Heart right ventricle (tissue), 16 donors: ENCODE data around the gene HMG20A. TPM values are rescaled to one million over a fixed set of nuclear protein-coding genes. Genes with fewer than 3 reads are reported as not detected.
A peak's percentile ranks its signal among the peaks of the same experiment; 100 is the strongest.

Experiments
- ATAC-seq, 8 donors: fragments of 200-7000 bp; cut with Tn5 transposase; one replicate each; pipeline ENCODE4 v1.9.1; 2020; ENCODE audit warnings: mild to moderate bottlenecking in 8 of 8, moderate library complexity in 8 of 8, moderate number of reproducible peaks in 1 of 8
- DNase-seq, 2 donors: peaks; one replicate each; pipeline ENCODE4 v3.0.0-alpha.2; 2020
- H3K27ac ChIP-seq, 10 donors: fragments of 200-600 bp; sonication (generic) in 2 of 10; one replicate each; pipeline versions ENCODE4 v1.5.0 to v1.8.0; 2020 to 2022; ENCODE audit warnings: mild to moderate bottlenecking in 3 of 10
- H3K27me3 ChIP-seq, 7 donors: fragments of 200-600 bp; one replicate each; pipeline ENCODE4 v1.8.0; 2021 to 2022; ENCODE audit warnings: mild to moderate bottlenecking in 2 of 7
- H3K36me3 ChIP-seq, 9 donors: fragments of 200-600 bp; sonication (generic) in 1 of 9; one replicate each; pipeline versions ENCODE4 v1.5.0 to v1.8.0; 2020 to 2022; ENCODE audit warnings: mild to moderate bottlenecking in 2 of 9
- H3K4me1 ChIP-seq, 9 donors: fragments of 200-600 bp; sonication (generic) in 1 of 9; one replicate each; pipeline versions ENCODE4 v1.5.0 to v1.8.0; 2020 to 2022; ENCODE audit warnings: mild to moderate bottlenecking in 4 of 9
- H3K4me3 ChIP-seq, 10 donors: fragments of 200-600 bp; sonication (generic) in 2 of 10; one replicate each; pipeline versions ENCODE4 v1.5.0 to v1.8.0; 2020 to 2022; ENCODE audit warnings: mild to moderate bottlenecking in 7 of 10, moderate library complexity in 2 of 10
- H3K9me3 ChIP-seq, 11 donors: fragments of 200-600 bp in 10 of 11; sonication (generic) in 2 of 11; one replicate each; pipeline versions ENCODE4 v1.5.0 to v1.8.0; 2013 to 2022; ENCODE audit warnings: mild to moderate bottlenecking in 2 of 11, control low read depth in 1 of 11, moderate library complexity in 1 of 11
- WGBS, 2 donors: extraction: QIAGEN DNeasy Blood & Tissue Kit; methylation state at CpG; one replicate each; pipeline ENCODE4 v1.1.7; 2013; ENCODE audit warnings: inconsistent platforms in 1 of 2; 5-methylcytosine and 5-hydroxymethylcytosine counted together
- intact Hi-C, 10 donors: fragments of 100-400 bp; cut with DNase I; formaldehyde crosslinking; loops; one replicate each; pipeline versions ENCODE4 v1.11.1 to v1.14.2; 2022
- polyA plus RNA-seq, 2 donors: library from polyadenylated mRNA; stranded (reverse); fragments of 200-250 nt; gene quantifications; one replicate each; pipeline ENCODE4 v1.2.3, GENCODE V29; 2013
- total RNA-seq, 10 donors: library from RNA; stranded (reverse); fragmentation: NEBNext Ultra II Directional in 3 of 10; extraction: Animal tissue kit (Norgen Biotek cat#: 25700) in 3 of 10; gene quantifications; one replicate each; pipeline versions ENCODE4 v1.2.1 to v1.2.4, GENCODE V29; 2021 to 2023
- TF ChIP-seq, protein P1 (sequence below), 9 donors: fragments of 200-600 bp; sonication (generic) in 2 of 9; IDR thresholded peaks; one replicate each; pipeline versions ENCODE4 v1.5.0 to v1.8.0; 2021 to 2022; ENCODE audit warnings: antibody characterized with exemption in 9 of 9, mild to moderate bottlenecking in 5 of 9, moderate library complexity in 1 of 9
- donor health status: Arrhythmogenic right ventricular cardiomyopathy.
- donor health status: ischemic (EF 13 %, LVEDD 7.1; RV severe dilation, severe dysfunction).
- donor health status: healthy with polysubstance abuse.
- donor health status: DM: no; HTN: yes; CAD: no.
- donor health status: DM: no; HTN: no; CAD: no.
- donor health status: ischemic (EF 25% LVEDD 6.9; RV normal size, moderate dysfunction).
- donor health status: ischemic (EF 25% LVEDD 5.7; RV mildly dilated, moderate dysfunction).
- donor health status: healthy.
- donor health status: DM: yes; HTN: yes; CAD: no.
- donor health status: Ischemic cardiomyopathy.
- donor health status: ischemic (EF 35%, LVEDD 5.7; RV mildly dilated, moderate dysfunction).
- donor health status: nonischemic (EF 11% LVEDD 7.7; RV severe dilation, severe dysfunction).
- donor health status: DM: yes; HTN: yes; CAD: no.
- donor health status: PGD.
- donor health status: ischemic (EF 29% LVEDD 5.4; RV normal size, mild dysfunction).
- donor health status: nonischemic (EF 23%, LVEDD 6.1; RV moderate dilation, normal function).

HMG20A gene
- total and polyA plus RNA-seq, 12 donors, result 9.9 to 60.2 (median 37.5) TPM

DNA sequence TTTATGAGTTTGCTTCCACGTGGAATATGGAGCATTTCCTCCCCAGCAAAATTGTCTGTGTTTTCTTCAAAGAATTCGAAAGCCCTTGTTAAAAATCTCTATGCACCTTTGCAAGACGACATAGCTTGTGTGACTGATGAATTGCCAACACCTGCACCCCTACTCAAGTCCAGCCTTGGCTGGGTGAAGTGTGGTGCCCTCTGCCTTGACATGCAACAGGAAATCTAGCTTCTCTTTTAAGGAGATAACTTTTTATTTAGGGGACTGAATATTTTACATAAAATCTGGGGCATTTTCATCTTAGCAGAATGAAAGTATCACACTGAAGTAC is 647 bp downstream of the HMG20A start:
- ATAC-seq, result no peak
- no peaks in the 10 kb centered on the region for H3K36me3 ChIP-seq
- TF ChIP-seq, protein P1, sequence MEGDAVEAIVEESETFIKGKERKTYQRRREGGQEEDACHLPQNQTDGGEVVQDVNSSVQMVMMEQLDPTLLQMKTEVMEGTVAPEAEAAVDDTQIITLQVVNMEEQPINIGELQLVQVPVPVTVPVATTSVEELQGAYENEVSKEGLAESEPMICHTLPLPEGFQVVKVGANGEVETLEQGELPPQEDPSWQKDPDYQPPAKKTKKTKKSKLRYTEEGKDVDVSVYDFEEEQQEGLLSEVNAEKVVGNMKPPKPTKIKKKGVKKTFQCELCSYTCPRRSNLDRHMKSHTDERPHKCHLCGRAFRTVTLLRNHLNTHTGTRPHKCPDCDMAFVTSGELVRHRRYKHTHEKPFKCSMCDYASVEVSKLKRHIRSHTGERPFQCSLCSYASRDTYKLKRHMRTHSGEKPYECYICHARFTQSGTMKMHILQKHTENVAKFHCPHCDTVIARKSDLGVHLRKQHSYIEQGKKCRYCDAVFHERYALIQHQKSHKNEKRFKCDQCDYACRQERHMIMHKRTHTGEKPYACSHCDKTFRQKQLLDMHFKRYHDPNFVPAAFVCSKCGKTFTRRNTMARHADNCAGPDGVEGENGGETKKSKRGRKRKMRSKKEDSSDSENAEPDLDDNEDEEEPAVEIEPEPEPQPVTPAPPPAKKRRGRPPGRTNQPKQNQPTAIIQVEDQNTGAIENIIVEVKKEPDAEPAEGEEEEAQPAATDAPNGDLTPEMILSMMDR (IDR thresholded peaks at IDR 0.05), result no peak
- H3K4me3 ChIP-seq, result peak overlapping the region; percentile 69 to 97 (median 87)
- DNase-seq, result no peak
- WGBS, 2 donors, result 1 to 2% methylated on average over 3 of the region's 3 CpGs
- no peaks in the 10 kb centered on the region for H3K9me3 ChIP-seq
- H3K4me1 ChIP-seq, result peaks cover 0 to 64% (median 53%) of the 10 kb centered on the region in 9 donors
- no peaks in the 10 kb centered on the region for H3K27me3 ChIP-seq
- intact Hi-C loops, result loop anchor here in 5 of 10 donors (2.0 to 5.0 kb wide), 4 partner anchors 61 to 235 kb away; no protein-coding TSS in a partner anchor
- H3K27ac ChIP-seq, result peak overlapping the region; percentile 90 to 98 (median 96)

DNA sequence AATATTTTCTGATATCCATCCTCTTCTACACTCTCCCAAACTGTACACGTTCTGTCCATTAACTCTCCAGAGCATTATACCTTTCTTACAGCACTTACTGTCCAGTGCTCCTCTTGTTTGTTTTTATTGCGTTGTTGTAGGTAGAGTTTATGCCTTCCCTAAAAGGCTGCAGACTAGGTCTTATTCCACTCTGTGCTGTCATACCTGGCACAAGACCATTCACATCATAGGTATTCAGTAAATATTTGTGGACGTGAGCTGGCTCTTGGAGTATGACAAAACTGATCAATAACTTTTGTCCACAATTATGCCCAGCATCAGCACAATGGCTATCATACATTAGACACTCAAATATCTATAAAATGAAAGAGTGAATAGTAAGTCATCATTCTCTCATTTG is 4.4 kb downstream of the HMG20A start:
- TF ChIP-seq, protein P1 (IDR thresholded peaks at IDR 0.05), result no peak
- 82 to 90% methylated on average over 3 of the region's 3 CpGs for WGBS, 2 donors
- Histone ChIP-seq H3K27me3 (no peaks in the 10 kb centered on the region), H3K27ac (no peak overlapping the region), H3K4me3 (no peak overlapping the region), H3K36me3 (no peaks in the 10 kb centered on the region), H3K9me3 (no peaks in the 10 kb centered on the region), H3K4me1 (peaks cover 0 to 47% (median 32%) of the 10 kb centered on the region in 9 donors)
- no peak for DNase-seq
- intact Hi-C loops, result loop anchor here in 1 of 10 donors (5.0 kb wide), 1 partner anchor 37 kb away; no protein-coding TSS in a partner anchor
- ATAC-seq, result no peak

DNA sequence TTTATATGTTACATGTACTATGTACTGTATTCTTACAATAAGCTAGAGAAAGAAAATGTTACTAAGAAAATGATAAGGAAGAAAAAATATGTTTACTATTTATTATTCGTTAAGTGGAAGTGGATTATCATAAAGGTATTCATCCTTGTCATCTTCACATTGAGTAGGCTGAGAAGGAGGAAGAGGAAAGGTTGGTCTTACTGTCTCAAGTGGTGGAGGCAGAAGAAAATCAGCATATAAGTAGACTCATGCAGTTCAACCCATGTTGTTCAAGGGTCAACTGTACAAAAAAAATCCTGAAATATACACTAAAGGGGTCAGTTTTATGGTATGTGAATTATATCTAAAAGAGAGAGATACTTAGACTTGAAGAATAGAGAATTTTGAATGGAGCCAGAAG is 5.7 kb downstream of the HMG20A start:
- Histone ChIP-seq H3K36me3 (no peaks in the 10 kb centered on the region), H3K4me3 (no peak overlapping the region), H3K4me1 (peaks cover 0 to 50% (median 30%) of the 10 kb centered on the region in 9 donors), H3K27ac (no peak overlapping the region), H3K9me3 (no peaks in the 10 kb centered on the region), H3K27me3 (no peaks in the 10 kb centered on the region)
- DNase-seq, result no peak
- TF ChIP-seq, protein P1 (IDR thresholded peaks at IDR 0.05), result no peak
- WGBS, 2 donors, result 86% methylated on average over 1 of the region's 1 CpG
- intact Hi-C loops, result loop anchor here in 1 of 10 donors (5.0 kb wide), 1 partner anchor 36 kb away; no protein-coding TSS in a partner anchor
- no peak for ATAC-seq

DNA sequence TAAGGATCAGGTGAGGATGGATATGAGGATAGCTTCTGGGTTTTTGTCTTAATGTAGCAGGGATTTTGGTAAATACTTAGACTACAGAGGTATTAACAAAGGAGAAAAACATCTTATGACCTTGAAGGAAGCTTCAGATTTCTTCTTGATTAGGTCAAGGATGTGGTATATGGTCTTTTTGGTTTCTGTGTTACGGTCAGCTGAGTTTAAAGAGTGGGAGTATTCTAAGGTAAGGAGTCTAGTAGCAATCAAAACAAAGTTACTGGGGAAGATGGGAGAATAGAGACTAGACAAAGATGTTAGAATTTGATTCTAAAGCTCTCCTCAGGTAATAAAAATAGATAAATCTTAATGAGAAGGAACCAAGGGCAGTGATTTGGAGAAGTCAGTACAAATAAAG is 6.2 kb downstream of the HMG20A start:
- intact Hi-C loops, result loop anchor here in 1 of 10 donors (5.0 kb wide), 1 partner anchor 35 kb away; no protein-coding TSS in a partner anchor
- DNase-seq (no peak), ATAC-seq (no peak)
- TF ChIP-seq, protein P1 (IDR thresholded peaks at IDR 0.05), result no peak
- Histone ChIP-seq H3K9me3 (no peaks in the 10 kb centered on the region), H3K4me3 (no peak overlapping the region), H3K36me3 (no peaks in the 10 kb centered on the region), H3K4me1 (peaks cover 0 to 45% (median 25%) of the 10 kb centered on the region in 9 donors), H3K27me3 (no peaks in the 10 kb centered on the region), H3K27ac (no peak overlapping the region)
- 87 to 94% methylated on average over 1 of the region's 1 CpG for WGBS, 2 donors
